Loucy (cell line): ENCODE results near the gene SLC4A8.
"Not testable (repeated sequence)": the region's sequence is repeated elsewhere in the genome, so short reads cannot be mapped to it uniquely, and the experiment has no call there.

Experiments used
- CTCF ChIP-seq: fragments of 200-600 bp; sonication (generic); conservative IDR thresholded peaks from 2 replicates; pipeline ENCODE4 v1.5.1; 2014; ENCODE audit warnings: mild to moderate bottlenecking, antibody characterized with exemption, low read length
- EZH2phosphoT487 ChIP-seq: fragments of 200-600 bp; IDR thresholded peaks from 2 replicates; pipeline ENCODE4 v1.6.1; 2018; ENCODE audit warnings: antibody characterized with exemption, mild to moderate bottlenecking, moderate library complexity, borderline replicate concordance

- TF ChIP-seq CTCF, EZH2phosphoT487: not testable (repeated sequence)
These were observed 29.4 kb downstream of the SLC4A8 start for GRCh38 chr12:51454016-51454415.
